Large intestine (tissue), 3 donors: ENCODE measurements around the gene NME7. TPM values are rescaled to one million over a fixed set of nuclear protein-coding genes. Genes with fewer than 3 reads are reported as not detected.

Source experiments
- DNase-seq, 2 donors: peaks; one replicate each; pipeline versions ENCODE4 v3.0.0 to v3.0.0-alpha.2; 2013
- H3K27ac ChIP-seq: one replicate; pipeline ENCODE4 v1.5.1; 2013; ENCODE audit warnings: low read length
- H3K27me3 ChIP-seq: 2 replicates; pipeline ENCODE4 v1.6.1; 2013; ENCODE audit warnings: low read length; ENCODE audit not compliant: control insufficient read depth, insufficient read depth
- H3K36me3 ChIP-seq: 2 replicates; pipeline ENCODE4 v1.6.1; 2013; ENCODE audit warnings: low read length; ENCODE audit not compliant: control insufficient read depth, insufficient read depth
- H3K4me1 ChIP-seq: one replicate; pipeline ENCODE4 v1.6.1; 2013; ENCODE audit warnings: low read length; ENCODE audit not compliant: control insufficient read depth, insufficient read depth
- H3K4me3 ChIP-seq: one replicate; pipeline ENCODE4 v1.5.1; 2013; ENCODE audit warnings: low read length
- H3K9me3 ChIP-seq: one replicate; pipeline ENCODE4 v1.6.1; 2013; ENCODE audit warnings: mild to moderate bottlenecking, low read depth, low read length, moderate library complexity; ENCODE audit not compliant: control insufficient read depth
- WGBS: methylation state at CpG from one replicate; pipeline ENCODE4 v1.1.5; 2013; ENCODE audit warnings: low lambda C conversion rate; ENCODE audit not compliant: insufficient coverage; 5-methylcytosine and 5-hydroxymethylcytosine counted together
- polyA plus RNA-seq: library from polyadenylated mRNA; unstranded; fragments of 120-200 nt; gene quantifications from one replicate; pipeline ENCODE4 v1.2.1, GENCODE V29; 2013

NME7 gene
- polyA plus RNA-seq, 1 donor, result 24.2 TPM

- Histone ChIP-seq H3K27ac (no peak overlapping the region), H3K4me1 (peaks cover 2% of the 10 kb centered on the region), H3K4me3 (no peak overlapping the region), H3K9me3 (no peaks in the 10 kb centered on the region), H3K27me3 (no peaks in the 10 kb centered on the region), H3K36me3 (peaks cover 24% of the 10 kb centered on the region)
- no peak for DNase-seq
- WGBS, result no CpG with 5 or more reads among the region's 1 CpG
Observed at GRCh38 chr1:169371404-169371803, 3.8 kb upstream of the NME7 start.

- peak overlapping the region; percentile 86 for H3K27ac ChIP-seq
- H3K4me1 ChIP-seq, result peaks cover 2% of the 10 kb centered on the region
- 0% methylated on average over 4 of the region's 16 CpGs for WGBS
- H3K4me3 ChIP-seq, result peak overlapping the region; percentile 68
- H3K9me3 ChIP-seq, result no peaks in the 10 kb centered on the region
- H3K27me3 ChIP-seq, result no peaks in the 10 kb centered on the region
- no peak for DNase-seq
- peaks cover 20% of the 10 kb centered on the region for H3K36me3 ChIP-seq
Observed at GRCh38 chr1:169368406-169368769, 791 bp upstream of the NME7 start.

- H3K36me3 ChIP-seq, result peaks cover 13% of the 10 kb centered on the region
- peak overlapping the region; percentile 86 for H3K27ac ChIP-seq
- H3K27me3 ChIP-seq, result no peaks in the 10 kb centered on the region
- H3K4me1 ChIP-seq, result peaks cover 2% of the 10 kb centered on the region
- peak overlapping the region; percentile 68 for H3K4me3 ChIP-seq
- no peaks in the 10 kb centered on the region for H3K9me3 ChIP-seq
- 19% methylated on average over 3 of the region's 15 CpGs for WGBS
- DNase-seq, result no peak
Observed at GRCh38 chr1:169367096-169367685, 406 bp downstream of the NME7 start.

- H3K4me1 ChIP-seq, result peaks cover 2% of the 10 kb centered on the region
- no peak overlapping the region for H3K27ac ChIP-seq
- no peaks in the 10 kb centered on the region for H3K9me3 ChIP-seq
- H3K36me3 ChIP-seq, result peaks cover 2% of the 10 kb centered on the region
- 100% methylated on average over 1 of the region's 2 CpGs for WGBS
- H3K27me3 ChIP-seq, result no peaks in the 10 kb centered on the region
- no peak overlapping the region for H3K4me3 ChIP-seq
- no peak for DNase-seq
Observed at GRCh38 chr1:169364948-169365347, 2.6 kb downstream of the NME7 start.

GRCh38 chr1:169363046-169363730 lies 4.4 kb downstream of the NME7 start:
- no peaks in the 10 kb centered on the region for H3K4me1 ChIP-seq
- no peaks in the 10 kb centered on the region for H3K9me3 ChIP-seq
- H3K27me3 ChIP-seq, result no peaks in the 10 kb centered on the region
- no peak for DNase-seq
- H3K36me3 ChIP-seq, result no peaks in the 10 kb centered on the region
- WGBS, result 100% methylated on average over 1 of the region's 5 CpGs
- H3K27ac ChIP-seq, result no peak overlapping the region
- H3K4me3 ChIP-seq, result no peak overlapping the region

- no peaks in the 10 kb centered on the region for H3K4me1 ChIP-seq
- H3K36me3 ChIP-seq, result no peaks in the 10 kb centered on the region
- no peaks in the 10 kb centered on the region for H3K9me3 ChIP-seq
- no CpG with 5 or more reads among the region's 7 CpGs for WGBS
- no peak overlapping the region for H3K27ac ChIP-seq
- H3K27me3 ChIP-seq, result no peaks in the 10 kb centered on the region
- no peak for DNase-seq
- no peak overlapping the region for H3K4me3 ChIP-seq
Observed at GRCh38 chr1:169361281-169361680, 6.3 kb downstream of the NME7 start.

GRCh38 chr1:169360415-169360814 lies 7.2 kb downstream of the NME7 start:
- Histone ChIP-seq H3K27ac (no peak overlapping the region), H3K9me3 (no peaks in the 10 kb centered on the region), H3K4me1 (no peaks in the 10 kb centered on the region), H3K36me3 (no peaks in the 10 kb centered on the region), H3K4me3 (no peak overlapping the region), H3K27me3 (no peaks in the 10 kb centered on the region)
- WGBS, result no CpG with 5 or more reads among the region's 1 CpG
- DNase-seq, result no peak

- no peaks in the 10 kb centered on the region for H3K9me3 ChIP-seq
- 50% methylated on average over 2 of the region's 5 CpGs for WGBS
- H3K4me1 ChIP-seq, result peaks cover 24% of the 10 kb centered on the region
- DNase-seq, result peak in 1 of 2 donors; percentile 41
- H3K36me3 ChIP-seq, result no peaks in the 10 kb centered on the region
- no peaks in the 10 kb centered on the region for H3K27me3 ChIP-seq
- H3K27ac ChIP-seq, result no peak overlapping the region
- no peak overlapping the region for H3K4me3 ChIP-seq
Observed at GRCh38 chr1:169348383-169349036, 19.1 kb downstream of the NME7 start.

GRCh38 chr1:169347688-169348382 lies 19.8 kb downstream of the NME7 start:
- H3K4me1 ChIP-seq, result peaks cover 24% of the 10 kb centered on the region
- 20% methylated on average over 1 of the region's 2 CpGs for WGBS

GRCh38 chr1:169346036-169346589 lies 21.5 kb downstream of the NME7 start:
- Histone ChIP-seq H3K27me3 (no peaks in the 10 kb centered on the region), H3K36me3 (no peaks in the 10 kb centered on the region), H3K4me3 (no peak overlapping the region), H3K4me1 (peaks cover 31% of the 10 kb centered on the region), H3K27ac (peak overlapping the region; percentile 52), H3K9me3 (peaks cover 4% of the 10 kb centered on the region)
- peak in 1 of 2 donors; percentile 45 for DNase-seq
- 68% methylated on average over 3 of the region's 3 CpGs for WGBS

More at GRCh38 chr1:169347688-169348382, 19.8 kb downstream of the NME7 start:
- Histone ChIP-seq H3K36me3 (no peaks in the 10 kb centered on the region), H3K27me3 (no peaks in the 10 kb centered on the region), H3K9me3 (no peaks in the 10 kb centered on the region), H3K27ac (no peak overlapping the region), H3K4me3 (no peak overlapping the region)
- no peak for DNase-seq
